Heart left ventricle (tissue), 13 donors: Measurements from ENCODE around the gene ATP2B2.

Experiments used
- CTCF ChIP-seq, 12 donors: fragments of 200-600 bp; sonication (generic) in 4 of 12; IDR thresholded peaks; one replicate each; pipeline versions ENCODE4 v1.5.0 to v1.8.0; 2018 to 2022; ENCODE audit warnings: antibody characterized with exemption in 12 of 12, mild to moderate bottlenecking in 5 of 12
- POLR2A ChIP-seq, 2 donors: fragments of 450-650 bp; IDR thresholded peaks; one replicate each; pipeline ENCODE4 v1.6.1; 2017; ENCODE audit warnings: antibody characterized with exemption in 2 of 2, mild to moderate bottlenecking in 2 of 2, moderate library complexity in 2 of 2
- donor health status: ischemic (EF 13 %, LVEDD 7.1; RV severe dilation, severe dysfunction).
- donor health status: DM: no; HTN: yes; CAD: no.
- donor health status: DM: no; HTN: no; CAD: no.
- donor health status: ischemic (EF 25% LVEDD 6.9; RV normal size, moderate dysfunction).
- donor health status: ischemic (EF 25% LVEDD 5.7; RV mildly dilated, moderate dysfunction).
- donor health status: ischemic (EF 35%, LVEDD 5.7; RV mildly dilated, moderate dysfunction).
- donor health status: nonischemic (EF 11% LVEDD 7.7; RV severe dilation, severe dysfunction).
- donor health status: DM: yes; HTN: yes; CAD: no.
- donor health status: PGD.
- donor health status: ischemic (EF 29% LVEDD 5.4; RV normal size, mild dysfunction).
- donor health status: nonischemic (EF 23%, LVEDD 6.1; RV moderate dilation, normal function).

- TF ChIP-seq POLR2A (IDR thresholded peaks at IDR 0.05) (no peak), CTCF (IDR thresholded peaks at IDR 0.05) (no peak)
Observed at GRCh38 chr3:10515396-10515795, 10.0 kb upstream of the ATP2B2 start.
